IPS-15b (cell line): Measurements from ENCODE around the gene CLEC17A.
A peak's percentile ranks its signal among the peaks of the same experiment; 100 is the strongest.
"Not testable (repeated sequence)": the region's sequence is repeated elsewhere in the genome, so short reads cannot be mapped to it uniquely, and the experiment has no call there.

Experiments used
- H3K27me3 ChIP-seq: one replicate; pipeline ENCODE4 v1.6.1; 2013; ENCODE audit warnings: low read length; ENCODE audit not compliant: control insufficient read depth, insufficient read depth
- H3K36me3 ChIP-seq: one replicate; pipeline ENCODE4 v1.6.1; 2013; ENCODE audit warnings: low read length; ENCODE audit not compliant: control insufficient read depth, insufficient read depth
- H3K4me1 ChIP-seq: one replicate; pipeline ENCODE4 v1.6.1; 2013; ENCODE audit warnings: mild to moderate bottlenecking, low read length; ENCODE audit not compliant: control insufficient read depth, insufficient read depth
- H3K4me3 ChIP-seq: one replicate; pipeline ENCODE4 v1.5.1; 2013; ENCODE audit warnings: low read depth, low read length
- H3K9ac ChIP-seq: one replicate; pipeline ENCODE4 v1.6.1; 2013; ENCODE audit warnings: low read depth, mild to moderate bottlenecking, low read length
- H3K9me3 ChIP-seq: one replicate; pipeline ENCODE4 v1.6.1; 2013; ENCODE audit warnings: mild to moderate bottlenecking, low read length; ENCODE audit not compliant: control insufficient read depth, insufficient read depth

Gene CLEC17A

DNA sequence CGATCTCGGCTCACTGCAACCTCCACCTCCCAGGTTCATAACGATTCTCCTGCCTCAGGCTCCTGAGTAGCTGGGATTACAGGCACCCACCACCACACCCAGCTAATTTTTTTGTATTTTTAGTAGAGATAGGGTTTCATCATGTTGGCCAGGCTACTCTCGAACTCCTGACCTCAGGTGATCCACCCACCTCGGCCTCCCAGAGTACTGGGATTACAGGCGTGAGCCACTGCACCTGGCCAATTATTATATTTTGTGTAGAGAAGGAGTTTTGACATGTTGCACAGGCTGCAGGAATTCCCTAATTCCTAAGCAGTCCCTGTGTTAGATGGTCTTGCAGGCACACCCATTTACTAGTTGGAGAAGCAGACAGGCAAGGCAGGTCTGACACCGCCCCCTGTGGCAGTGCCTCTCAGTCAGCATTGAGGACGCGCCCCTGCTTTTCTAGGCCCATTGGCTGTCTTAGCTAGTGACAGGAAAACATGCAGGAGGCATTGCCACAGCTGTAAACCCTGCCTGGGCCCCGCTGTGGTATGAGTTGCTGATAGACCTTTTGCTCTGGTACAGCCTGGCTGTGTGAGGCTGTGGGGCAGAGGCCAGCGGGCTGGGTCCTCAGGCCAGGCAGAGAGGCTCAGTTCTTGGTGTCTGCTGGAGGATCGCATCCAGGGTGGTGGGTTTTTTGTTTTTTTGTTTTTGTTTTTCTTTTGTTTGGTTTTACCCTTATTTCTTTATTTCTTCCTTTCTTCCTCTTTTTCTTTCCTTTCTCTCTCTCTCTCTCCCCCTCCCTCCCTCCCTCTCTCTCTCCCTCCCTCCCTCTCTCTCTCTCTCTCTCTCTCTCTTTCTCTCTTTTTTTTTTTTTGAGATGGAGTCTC is 31.5 kb upstream of the CLEC17A start:
- H3K36me3 ChIP-seq, H3K9ac ChIP-seq, H3K4me1 ChIP-seq, H3K4me3 ChIP-seq, H3K27me3 ChIP-seq, H3K9me3 ChIP-seq: not testable (repeated sequence)

DNA sequence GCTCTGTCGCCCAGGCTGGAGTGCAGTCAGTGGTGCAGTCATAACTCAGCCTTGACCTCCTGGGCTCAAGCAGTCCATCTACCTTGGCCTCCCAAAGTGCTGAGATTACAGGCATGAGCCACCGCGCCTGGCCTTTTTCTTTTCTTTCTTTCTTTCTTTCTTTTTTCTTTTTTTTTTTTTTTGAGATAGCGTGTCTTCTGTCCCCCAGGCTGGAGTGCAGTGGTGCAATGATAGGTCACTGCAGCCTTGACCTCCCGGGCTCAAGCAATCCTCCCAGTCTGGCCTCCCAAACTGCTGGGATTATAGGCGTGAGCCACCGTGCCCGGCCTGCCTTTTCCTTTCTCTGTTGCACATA is 30.9 kb upstream of the CLEC17A start:
- H3K9me3 ChIP-seq, H3K36me3 ChIP-seq, H3K27me3 ChIP-seq, H3K4me1 ChIP-seq, H3K9ac ChIP-seq, H3K4me3 ChIP-seq: not testable (repeated sequence)

GRCh38 chr19:14553042-14553938 is 29.6 kb upstream of the CLEC17A start:
- H3K9ac ChIP-seq, result no peak overlapping the region
- peaks cover 3% of the 10 kb centered on the region for H3K36me3 ChIP-seq
- no peak overlapping the region for H3K4me3 ChIP-seq
- peaks cover 2% of the 10 kb centered on the region for H3K4me1 ChIP-seq
- H3K27me3 ChIP-seq, result no peaks in the 10 kb centered on the region
- H3K9me3 ChIP-seq, result no peaks in the 10 kb centered on the region

GRCh38 chr19:14553939-14554243 is 29.0 kb upstream of the CLEC17A start:
- no peaks in the 10 kb centered on the region for H3K9me3 ChIP-seq
- peaks cover 2% of the 10 kb centered on the region for H3K4me1 ChIP-seq
- peak overlapping the region; percentile 37 for H3K9ac ChIP-seq

GRCh38 chr19:14554382-14554812 is 28.5 kb upstream of the CLEC17A start:
- Histone ChIP-seq H3K9me3 (no peaks in the 10 kb centered on the region), H3K27me3 (no peaks in the 10 kb centered on the region), H3K4me1 (peaks cover 2% of the 10 kb centered on the region), H3K36me3 (peaks cover 3% of the 10 kb centered on the region), H3K4me3 (no peak overlapping the region), H3K9ac (peak overlapping the region; percentile 37)

More at GRCh38 chr19:14553939-14554243, 29.0 kb upstream of the CLEC17A start:
- Histone ChIP-seq H3K36me3 (peaks cover 3% of the 10 kb centered on the region), H3K4me3 (no peak overlapping the region), H3K27me3 (no peaks in the 10 kb centered on the region)

GRCh38 chr19:14555918-14556661 is 26.8 kb upstream of the CLEC17A start:
- Histone ChIP-seq H3K27me3 (no peaks in the 10 kb centered on the region), H3K36me3 (peaks cover 4% of the 10 kb centered on the region), H3K9ac (no peak overlapping the region), H3K4me3 (no peak overlapping the region), H3K4me1 (peaks cover 4% of the 10 kb centered on the region), H3K9me3 (no peaks in the 10 kb centered on the region)

DNA sequence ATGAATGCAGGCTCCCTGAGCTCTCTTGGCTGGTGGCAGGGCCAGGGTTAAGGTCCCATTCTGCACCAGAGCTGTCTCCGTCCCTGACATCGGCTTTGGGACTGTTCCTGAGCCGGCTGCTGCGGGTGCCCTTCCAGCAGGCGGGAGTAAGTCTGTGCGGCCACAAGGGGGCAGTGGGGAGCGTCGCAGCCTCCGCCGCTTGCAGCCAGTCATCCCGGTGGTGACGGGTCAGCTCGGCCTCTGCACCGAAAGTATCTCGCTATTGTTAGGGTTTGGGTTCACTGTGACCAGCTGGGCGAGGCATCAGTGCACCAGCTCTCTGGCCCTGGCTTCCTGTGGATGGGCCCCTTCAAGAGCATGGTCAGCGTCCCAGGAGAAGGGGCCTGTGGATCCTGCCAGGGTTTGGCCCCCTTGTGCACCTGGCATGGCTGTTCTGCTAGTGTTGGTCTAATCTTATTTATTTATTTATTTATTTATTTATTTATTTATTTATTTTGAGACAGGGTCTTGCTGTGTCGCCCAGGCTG is 26.2 kb upstream of the CLEC17A start:
- Histone ChIP-seq H3K4me3 (peak overlapping the region; percentile 22), H3K27me3 (no peaks in the 10 kb centered on the region), H3K9ac (no peak overlapping the region), H3K4me1 (peaks cover 7% of the 10 kb centered on the region), H3K9me3 (no peaks in the 10 kb centered on the region), H3K36me3 (peaks cover 4% of the 10 kb centered on the region)

GRCh38 chr19:14558370-14559066 is 24.4 kb upstream of the CLEC17A start:
- Histone ChIP-seq H3K27me3 (no peaks in the 10 kb centered on the region), H3K9me3 (no peaks in the 10 kb centered on the region), H3K9ac (no peak overlapping the region), H3K4me3 (no peak overlapping the region), H3K4me1 (peaks cover 12% of the 10 kb centered on the region), H3K36me3 (peaks cover 4% of the 10 kb centered on the region)

DNA sequence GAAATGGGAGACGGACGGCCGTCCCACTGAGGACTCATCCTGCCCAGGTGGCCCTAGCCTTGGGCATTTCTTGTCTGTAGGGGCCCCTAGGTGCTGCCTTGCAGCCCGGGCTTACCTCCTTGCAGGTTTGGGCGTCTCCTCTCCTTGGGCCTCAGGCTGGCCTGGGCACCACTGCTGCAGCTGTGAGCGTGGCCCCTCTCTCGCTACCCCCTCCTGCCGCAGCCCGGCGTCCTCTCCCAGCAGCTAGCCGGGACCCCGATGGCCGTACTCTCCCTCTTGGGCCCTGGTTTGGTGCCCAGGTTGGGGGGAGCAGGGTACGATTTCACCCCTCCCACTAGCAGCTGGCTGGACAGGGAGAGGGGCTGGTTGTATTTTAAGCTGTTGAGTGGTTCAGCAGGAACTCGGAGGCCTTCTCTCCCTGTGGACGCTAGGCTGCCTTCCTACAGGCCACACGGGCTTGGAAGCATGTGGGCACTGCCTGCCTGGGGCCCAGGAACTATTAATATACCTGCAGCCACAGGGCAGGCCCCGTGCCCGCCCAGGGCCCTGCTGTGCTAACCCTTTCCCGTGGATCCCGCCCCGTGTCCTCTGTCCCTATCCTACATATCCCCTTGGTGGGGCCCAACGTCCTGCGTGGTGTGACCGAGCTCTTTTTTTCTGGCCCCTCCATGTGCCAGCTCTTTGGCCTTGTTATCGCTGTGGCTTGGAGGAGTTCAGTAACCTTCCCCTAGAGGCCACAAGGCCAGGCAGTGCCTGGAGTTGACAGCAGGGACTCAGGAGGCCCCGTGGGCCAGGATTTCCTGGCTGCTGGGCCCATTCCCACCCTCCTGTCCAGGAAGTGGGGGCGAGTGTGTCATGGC is 22.7 kb upstream of the CLEC17A start:
- H3K4me1 ChIP-seq, result peaks cover 12% of the 10 kb centered on the region
- H3K27me3 ChIP-seq, result no peaks in the 10 kb centered on the region
- H3K4me3 ChIP-seq, result no peak overlapping the region
- no peaks in the 10 kb centered on the region for H3K9me3 ChIP-seq
- peak overlapping the region; percentile 24 for H3K9ac ChIP-seq
- H3K36me3 ChIP-seq, result peaks cover 3% of the 10 kb centered on the region

- H3K27me3 ChIP-seq, result no peaks in the 10 kb centered on the region
- no peaks in the 10 kb centered on the region for H3K9me3 ChIP-seq
- H3K4me1 ChIP-seq, result peaks cover 12% of the 10 kb centered on the region
- H3K4me3 ChIP-seq, result no peak overlapping the region
- peak overlapping the region; percentile 24 for H3K9ac ChIP-seq
- H3K36me3 ChIP-seq, result peaks cover 7% of the 10 kb centered on the region
Observed at GRCh38 chr19:14560776-14561108, 22.1 kb upstream of the CLEC17A start.
